Stomach smooth muscle (tissue), 2 donors: ENCODE data around the gene CSNK1A1.

ENCODE experiments used
- H3K27ac ChIP-seq: one replicate; pipeline ENCODE4 v1.7.0; 2013; ENCODE audit warnings: mild to moderate bottlenecking, low read length, inconsistent platforms
- H3K27me3 ChIP-seq, 2 donors: one replicate each; pipeline ENCODE4 v1.7.0; 2013; ENCODE audit warnings: low read length in 2 of 2; ENCODE audit not compliant: insufficient read depth in 2 of 2, control insufficient read depth in 1 of 2
- H3K36me3 ChIP-seq, 2 donors: one replicate each; pipeline ENCODE4 v1.7.0; 2013; ENCODE audit warnings: low read length in 2 of 2; ENCODE audit not compliant: control insufficient read depth in 2 of 2, insufficient read depth in 2 of 2
- H3K4me1 ChIP-seq: one replicate; pipeline ENCODE4 v1.7.0; 2013; ENCODE audit warnings: low read length; ENCODE audit not compliant: control insufficient read depth, insufficient read depth
- H3K4me3 ChIP-seq, 2 donors: one replicate each; pipeline ENCODE4 v1.7.0; 2013; ENCODE audit warnings: low read length in 2 of 2
- H3K9ac ChIP-seq, 2 donors: one replicate each; pipeline ENCODE4 v1.7.0; 2013; ENCODE audit warnings: low read length in 2 of 2, mild to moderate bottlenecking in 1 of 2
- H3K9me3 ChIP-seq, 2 donors: one replicate each; pipeline ENCODE4 v1.7.0; 2013; ENCODE audit warnings: low read length in 2 of 2; ENCODE audit not compliant: control insufficient read depth in 2 of 2
- donor health status: healthy.
- donor health status: Pancreatic carcinoma.

Gene CSNK1A1

DNA sequence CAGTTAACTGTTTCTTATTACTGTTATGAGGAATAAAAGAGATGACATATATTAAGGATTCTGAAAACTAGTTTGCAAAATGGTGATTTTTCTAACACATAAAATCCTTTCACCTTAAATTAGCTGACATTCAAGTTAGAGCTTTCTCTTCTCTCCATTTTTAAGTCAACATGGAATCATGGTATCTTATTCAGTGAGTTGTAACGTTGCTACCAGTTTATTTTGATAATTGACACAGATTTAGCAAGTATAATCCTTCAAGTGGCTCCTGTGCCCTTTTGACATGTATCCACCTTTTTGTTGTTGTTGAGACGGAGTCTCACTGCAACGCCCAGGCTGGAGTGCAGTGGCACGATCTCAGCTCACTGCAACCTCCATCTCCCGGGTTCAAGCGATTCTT lies 58.5 kb downstream of the CSNK1A1 start:
- no peak overlapping the region for H3K4me3 ChIP-seq
- no peaks in the 10 kb centered on the region for H3K9me3 ChIP-seq
- H3K4me1 ChIP-seq = peaks cover 13% of the 10 kb centered on the region
- H3K27me3 ChIP-seq = no peaks in the 10 kb centered on the region
- H3K36me3 ChIP-seq = peaks cover 0 to 12% of the 10 kb centered on the region in 2 donors
- no peak overlapping the region for H3K27ac ChIP-seq
- no peak overlapping the region for H3K9ac ChIP-seq

DNA sequence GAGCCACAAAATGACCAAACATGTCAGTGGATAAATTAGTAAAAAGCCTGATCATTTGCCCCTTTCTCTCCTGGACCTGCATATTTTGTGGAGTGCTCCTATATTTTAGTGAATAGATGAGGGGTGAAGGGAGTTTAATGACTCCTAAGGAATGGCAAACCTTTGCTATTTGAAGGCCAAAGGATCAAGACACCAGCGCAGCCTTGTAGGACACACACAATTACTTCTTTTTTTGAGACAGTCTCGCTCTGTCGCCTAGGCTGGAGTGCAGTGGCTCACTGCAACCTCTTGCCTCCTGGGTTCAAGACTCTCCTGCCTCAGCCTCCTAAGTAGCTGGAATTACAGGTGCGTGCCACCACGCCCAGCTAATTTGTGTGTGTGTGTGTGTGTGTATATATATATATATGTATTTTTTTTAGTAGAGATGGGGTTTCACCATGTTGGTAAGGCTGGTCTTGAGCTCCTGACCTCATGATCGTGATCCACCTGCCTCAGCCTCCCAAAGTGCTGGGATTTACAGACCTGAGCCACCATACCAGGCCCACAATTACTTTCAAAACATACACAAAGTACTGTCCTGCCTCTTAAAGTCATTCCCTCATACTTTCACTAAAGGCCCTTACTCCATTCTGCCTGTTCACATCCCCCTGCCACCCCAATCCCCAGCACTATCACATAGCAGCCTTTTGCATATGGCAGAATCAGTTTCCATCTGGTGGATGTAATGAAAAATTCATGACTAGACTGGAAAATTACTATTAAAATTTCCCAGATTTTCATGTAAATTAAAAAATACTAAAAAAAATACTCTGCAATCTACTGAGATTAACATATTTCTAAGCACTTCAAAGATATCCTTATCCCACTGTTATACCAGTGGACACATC lies 60.4 kb downstream of the CSNK1A1 start:
- Histone ChIP-seq H3K27ac (peak overlapping the region; percentile 1), H3K9me3 (no peaks in the 10 kb centered on the region), H3K9ac (peak overlapping the region in 1 of 2 donors; percentile 36), H3K36me3 (peaks cover 0 to 12% of the 10 kb centered on the region in 2 donors), H3K4me1 (peaks cover 29% of the 10 kb centered on the region), H3K27me3 (no peaks in the 10 kb centered on the region), H3K4me3 (no peak overlapping the region)

DNA sequence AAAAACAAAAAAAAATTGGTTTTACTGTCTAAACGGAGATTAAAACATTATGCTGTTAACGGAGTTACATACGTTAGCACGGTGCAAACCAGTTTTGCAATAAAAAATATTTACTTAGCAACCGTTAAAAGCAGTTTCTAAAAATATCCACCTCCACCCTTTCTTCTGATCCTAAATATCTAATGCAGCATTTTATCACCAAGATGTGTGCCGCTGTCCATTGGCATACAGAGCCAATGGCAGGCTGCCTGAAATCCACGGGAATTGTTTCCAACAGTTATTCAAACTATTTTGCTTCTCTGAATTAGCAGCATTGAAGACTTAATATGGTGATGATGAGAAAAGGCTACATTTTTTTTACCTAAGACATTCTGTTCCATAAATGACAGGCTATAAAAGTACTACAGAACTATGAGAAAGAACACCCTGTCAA lies 61.6 kb downstream of the CSNK1A1 start:
- H3K27me3 ChIP-seq = no peaks in the 10 kb centered on the region
- H3K27ac ChIP-seq = peak overlapping the region; percentile 91
- no peaks in the 10 kb centered on the region for H3K9me3 ChIP-seq
- H3K9ac ChIP-seq = peak overlapping the region in 1 of 2 donors; percentile 36
- H3K36me3 ChIP-seq = peaks cover 0 to 12% of the 10 kb centered on the region in 2 donors
- H3K4me3 ChIP-seq = peak overlapping the region in 1 of 2 donors; percentile 13
- H3K4me1 ChIP-seq = peaks cover 41% of the 10 kb centered on the region

DNA sequence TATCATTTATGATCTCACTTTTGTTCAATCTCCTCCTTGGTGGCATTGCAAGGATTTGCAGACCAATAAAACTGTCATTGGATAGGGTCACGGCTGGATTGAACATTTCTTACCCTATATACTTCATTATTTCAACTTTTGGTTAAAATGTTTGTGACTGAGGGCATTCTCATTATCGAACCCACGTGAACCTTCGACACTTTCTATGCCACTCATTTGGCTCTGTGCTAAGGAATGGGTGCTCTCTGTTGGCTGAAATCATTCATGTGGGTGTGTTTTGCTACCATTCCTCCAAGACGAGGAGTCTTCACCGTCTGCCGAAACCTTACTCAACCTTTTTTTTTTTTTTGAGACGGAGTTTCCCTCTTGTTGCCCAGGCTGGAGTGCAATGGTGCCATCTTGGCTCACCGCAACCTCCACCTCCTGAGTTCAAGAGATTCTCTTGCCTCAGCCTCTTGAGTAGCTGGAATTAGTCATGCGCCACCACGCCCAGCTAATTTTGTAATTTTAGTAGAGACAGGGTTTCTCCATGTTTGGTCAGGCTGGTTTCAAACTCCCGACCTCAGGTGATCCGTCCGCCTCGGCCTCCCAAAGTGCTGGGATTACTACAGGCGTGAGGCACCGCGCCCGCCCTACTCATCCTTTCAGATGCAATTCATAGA lies 62.5 kb downstream of the CSNK1A1 start:
- Histone ChIP-seq H3K27ac (peak overlapping the region; percentile 91), H3K27me3 (no peaks in the 10 kb centered on the region), H3K4me1 (peaks cover 40% of the 10 kb centered on the region), H3K36me3 (peaks cover 0 to 8% of the 10 kb centered on the region in 2 donors), H3K9me3 (no peaks in the 10 kb centered on the region), H3K4me3 (no peak overlapping the region), H3K9ac (peak overlapping the region in 1 of 2 donors; percentile 36)

- no peaks in the 10 kb centered on the region for H3K9me3 ChIP-seq
- peaks cover 51% of the 10 kb centered on the region for H3K4me1 ChIP-seq
- H3K27ac ChIP-seq = peak overlapping the region; percentile 91
- H3K4me3 ChIP-seq = no peak overlapping the region
- peaks cover 0 to 3% of the 10 kb centered on the region in 2 donors for H3K36me3 ChIP-seq
- H3K27me3 ChIP-seq = no peaks in the 10 kb centered on the region
- H3K9ac ChIP-seq = peak overlapping the region in 1 of 2 donors; percentile 39
These were observed 63.6 kb downstream of the CSNK1A1 start for GRCh38 chr5:149487672-149488071.

DNA sequence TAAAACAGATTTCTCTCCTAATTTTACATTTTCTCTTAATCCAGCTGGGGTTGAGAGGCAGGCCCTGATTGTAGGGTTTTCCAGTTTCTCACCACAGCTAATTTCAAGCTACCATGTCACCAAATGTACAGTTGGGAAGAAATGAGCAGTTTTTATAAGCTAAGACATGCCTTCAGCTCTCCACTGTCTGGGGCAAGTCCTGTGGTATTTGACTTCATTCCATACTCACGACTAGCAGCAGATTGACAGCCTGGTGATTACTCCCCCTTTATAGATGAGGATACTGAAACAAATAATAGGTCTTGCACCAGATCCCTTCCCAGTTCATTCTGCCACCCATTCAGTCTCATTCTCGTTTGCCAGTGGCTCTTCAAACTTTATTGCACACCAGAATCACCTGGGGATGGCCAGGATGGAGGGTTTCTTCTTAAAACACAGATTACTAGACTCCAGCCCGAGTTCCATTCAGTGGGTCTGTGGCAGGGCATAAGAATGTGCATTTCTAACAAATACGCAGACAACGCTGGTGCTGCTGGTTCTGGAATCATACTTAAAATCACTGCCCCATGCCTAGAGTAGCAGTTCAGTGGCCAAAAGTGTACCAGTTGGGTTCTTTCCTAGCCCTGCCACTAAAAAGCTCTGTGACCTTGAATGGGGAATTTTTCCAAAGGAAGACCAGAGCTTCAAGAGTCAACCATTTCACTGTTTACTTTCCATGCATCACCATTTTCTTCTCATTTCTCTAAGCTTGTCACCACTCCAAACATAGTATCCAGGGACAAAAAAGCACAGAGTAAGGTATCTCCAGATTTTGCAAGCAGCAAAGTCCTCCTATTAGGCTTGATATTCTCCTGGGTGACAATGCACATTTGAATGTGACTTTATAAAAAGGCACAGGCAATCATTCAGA lies 64.3 kb downstream of the CSNK1A1 start:
- Histone ChIP-seq H3K36me3 (no peaks in the 10 kb centered on the region), H3K9me3 (no peaks in the 10 kb centered on the region), H3K27ac (peak overlapping the region; percentile 91), H3K4me3 (peak overlapping the region in 1 of 2 donors; percentile 21), H3K4me1 (peaks cover 58% of the 10 kb centered on the region), H3K27me3 (no peaks in the 10 kb centered on the region), H3K9ac (peak overlapping the region; percentile 37 to 39)

- H3K27me3 ChIP-seq = no peaks in the 10 kb centered on the region
- peaks cover 61% of the 10 kb centered on the region for H3K4me1 ChIP-seq
- H3K27ac ChIP-seq = peak overlapping the region; percentile 91
- H3K9ac ChIP-seq = peak overlapping the region; percentile 60 to 74
- H3K9me3 ChIP-seq = no peaks in the 10 kb centered on the region
- no peaks in the 10 kb centered on the region for H3K36me3 ChIP-seq
- H3K4me3 ChIP-seq = no peak overlapping the region
These were observed 65.3 kb downstream of the CSNK1A1 start for GRCh38 chr5:149485655-149486615.

DNA sequence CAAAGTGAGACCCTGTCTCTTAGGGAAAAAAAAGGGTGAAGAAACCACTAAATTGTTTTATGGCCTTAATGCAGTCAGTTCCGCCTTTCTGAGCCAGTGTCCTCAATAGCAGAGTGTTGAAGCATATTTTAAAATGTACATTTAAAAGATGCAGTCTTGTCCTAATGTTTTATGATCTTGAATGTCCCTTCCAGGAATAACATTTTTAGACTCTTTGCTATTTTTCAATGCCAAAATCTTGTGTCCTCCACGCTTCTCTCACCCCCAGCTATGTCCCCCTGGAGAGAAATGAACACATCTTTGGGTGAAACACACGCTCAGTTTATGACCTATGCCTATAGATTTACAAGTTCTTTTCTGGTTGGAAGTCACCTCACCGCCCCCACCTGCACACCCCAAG lies 69.8 kb downstream of the CSNK1A1 start:
- Histone ChIP-seq H3K27me3 (no peaks in the 10 kb centered on the region), H3K4me1 (peaks cover 44% of the 10 kb centered on the region), H3K9me3 (no peaks in the 10 kb centered on the region), H3K27ac (peak overlapping the region; percentile 91), H3K9ac (no peak overlapping the region), H3K4me3 (no peak overlapping the region), H3K36me3 (no peaks in the 10 kb centered on the region)

DNA sequence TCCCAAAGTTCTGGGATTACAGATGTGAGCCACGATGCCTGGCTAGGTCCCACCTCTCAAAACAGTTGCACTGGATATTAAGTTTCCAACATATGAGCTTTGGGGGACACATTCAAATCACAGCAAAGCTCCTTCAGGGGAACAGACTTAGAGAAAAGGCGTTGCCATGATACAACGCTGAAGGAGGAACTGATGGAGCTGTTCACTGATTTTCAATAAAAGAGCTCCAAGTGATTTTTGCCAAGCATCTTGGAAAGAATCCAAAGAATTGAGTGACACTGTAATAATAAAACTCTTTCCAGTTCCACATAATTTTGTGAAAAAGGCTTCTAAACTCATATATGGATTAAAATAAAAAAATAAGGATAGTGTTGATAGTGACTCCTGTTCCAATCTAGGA lies 72.5 kb downstream of the CSNK1A1 start:
- H3K4me3 ChIP-seq = no peak overlapping the region
- H3K9me3 ChIP-seq = no peaks in the 10 kb centered on the region
- H3K36me3 ChIP-seq = no peaks in the 10 kb centered on the region
- H3K27ac ChIP-seq = no peak overlapping the region
- no peak overlapping the region for H3K9ac ChIP-seq
- peaks cover 30% of the 10 kb centered on the region for H3K4me1 ChIP-seq
- H3K27me3 ChIP-seq = no peaks in the 10 kb centered on the region
